Ishikawa (cell line): ENCODE measurements around the gene GALM.

Experiments
- CEBPB ChIP-seq: IDR thresholded peaks from 2 replicates; pipeline ENCODE4 v1.6.1; 2012
- CREB1 ChIP-seq: IDR thresholded peaks from 2 replicates; pipeline ENCODE4 v1.6.1; 2012; ENCODE audit warnings: low read depth
- EGR1 ChIP-seq: IDR thresholded peaks from 2 replicates; pipeline ENCODE4 v1.6.1; 2012
- EP300 ChIP-seq: IDR thresholded peaks from 2 replicates; pipeline ENCODE4 v1.6.1; 2012; ENCODE audit warnings: borderline replicate concordance
- FOXM1 ChIP-seq: IDR thresholded peaks from 2 replicates; pipeline ENCODE4 v1.6.1; 2012; ENCODE audit warnings: low read depth, borderline replicate concordance
- MAX ChIP-seq: IDR thresholded peaks from 2 replicates; pipeline ENCODE4 v1.6.1; 2012
- NFIC ChIP-seq: IDR thresholded peaks from 2 replicates; pipeline ENCODE4 v1.6.1; 2012
- RAD21 ChIP-seq: IDR thresholded peaks from 2 replicates; pipeline ENCODE4 v1.6.1; 2012; ENCODE audit warnings: low read depth
- REST ChIP-seq: IDR thresholded peaks from 2 replicates; pipeline ENCODE4 v1.6.1; 2012; ENCODE audit warnings: low read depth, mild to moderate bottlenecking
- TAF1 ChIP-seq: IDR thresholded peaks from 2 replicates; pipeline ENCODE4 v1.6.1; 2012; ENCODE audit warnings: low read depth, mild to moderate bottlenecking
- TCF12 ChIP-seq: IDR thresholded peaks from 2 replicates; pipeline ENCODE4 v1.6.1; 2012; ENCODE audit warnings: low read depth
- TEAD4 ChIP-seq: IDR thresholded peaks from 2 replicates; pipeline ENCODE4 v1.6.1; 2012
- USF1 ChIP-seq: IDR thresholded peaks from 2 replicates; pipeline ENCODE4 v1.6.1; 2012
- YY1 ChIP-seq: IDR thresholded peaks from 2 replicates; pipeline ENCODE4 v1.6.1; 2012; ENCODE audit warnings: low read depth
- ZBTB7A ChIP-seq: IDR thresholded peaks from 2 replicates; pipeline ENCODE4 v1.6.1; 2012; ENCODE audit warnings: low read depth

Gene GALM

DNA sequence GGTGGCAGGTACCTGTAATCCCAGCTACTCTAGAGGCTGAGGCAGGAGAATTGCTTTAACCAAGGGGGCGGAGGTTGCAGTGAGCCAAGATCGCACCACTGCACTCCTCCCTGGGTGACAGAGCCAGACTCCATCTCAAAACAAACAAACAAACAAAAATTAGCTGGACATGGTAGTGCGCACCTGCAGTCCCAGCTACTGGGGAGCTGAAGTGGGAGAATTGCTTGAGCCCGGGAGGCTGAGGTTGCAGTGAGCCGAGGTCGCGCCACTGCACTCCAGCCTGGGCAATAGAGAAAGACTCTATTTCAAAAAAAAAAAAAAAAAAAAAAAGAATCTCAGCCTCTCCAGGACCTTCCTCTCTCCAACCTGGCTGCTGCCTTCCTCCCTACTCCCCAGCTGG is 65.2 kb downstream of the GALM start:
- TF ChIP-seq CEBPB (no peak), REST (no peak), TCF12 (no peak)

DNA sequence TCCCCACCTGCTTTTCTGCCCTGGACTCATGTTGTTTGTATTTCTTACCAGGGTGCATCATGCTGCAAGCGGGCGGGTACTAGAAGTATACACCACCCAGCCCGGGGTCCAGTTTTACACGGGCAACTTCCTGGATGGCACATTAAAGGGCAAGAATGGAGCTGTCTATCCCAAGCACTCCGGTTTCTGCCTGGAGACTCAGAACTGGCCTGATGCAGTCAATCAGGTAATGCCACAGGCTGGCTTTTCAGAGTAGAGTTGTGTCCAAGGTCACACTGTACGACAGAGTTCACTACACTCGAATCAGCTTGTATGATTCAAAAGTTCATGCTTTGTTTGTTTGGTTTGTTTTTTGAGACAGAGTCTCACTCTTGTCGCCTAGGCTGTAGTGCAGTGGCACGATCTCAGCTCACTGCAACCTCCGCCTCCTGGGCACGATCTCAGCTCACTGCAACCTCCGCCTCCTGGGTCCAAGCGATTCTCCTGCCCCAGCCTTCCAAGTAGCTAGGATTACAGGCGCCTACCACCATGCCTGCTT is 65.8 kb downstream of the GALM start:
- no peak for TF ChIP-seq FOXM1
- TF ChIP-seq MAX: no peak
- no peak for TF ChIP-seq EP300
- TF ChIP-seq CEBPB: no peak
- TF ChIP-seq TAF1: no peak
- TF ChIP-seq ZBTB7A: no peak
- TF ChIP-seq NFIC: no peak
- TF ChIP-seq TCF12: no peak
- TF ChIP-seq YY1: no peak

- TF ChIP-seq MAX: no peak
- TF ChIP-seq REST: no peak
- no peak for TF ChIP-seq TCF12
- no peak for TF ChIP-seq CREB1
- TF ChIP-seq YY1: no peak
- TF ChIP-seq TAF1: no peak
- no peak for TF ChIP-seq TEAD4
- TF ChIP-seq ZBTB7A: no peak
- TF ChIP-seq EGR1: no peak
- no peak for TF ChIP-seq FOXM1
- no peak for TF ChIP-seq EP300
- no peak for TF ChIP-seq NFIC
- no peak for TF ChIP-seq USF1
- no peak for TF ChIP-seq CEBPB
- TF ChIP-seq RAD21: no peak
Measured at GRCh38 chr2:38733300-38733971, 67.5 kb downstream of the GALM start.

GRCh38 chr2:38734299-38735058 is 68.6 kb downstream of the GALM start:
- no peak for TF ChIP-seq USF1
- TF ChIP-seq TCF12: no peak
- TF ChIP-seq NFIC: no peak
- TF ChIP-seq CREB1: no peak
- TF ChIP-seq FOXM1: no peak
- no peak for TF ChIP-seq MAX
- TF ChIP-seq CEBPB: no peak
- no peak for TF ChIP-seq ZBTB7A
- no peak for TF ChIP-seq EGR1
- no peak for TF ChIP-seq YY1
- no peak for TF ChIP-seq EP300
- TF ChIP-seq RAD21: no peak
- no peak for TF ChIP-seq TAF1
- no peak for TF ChIP-seq TEAD4
- no peak for TF ChIP-seq REST
